NCI-H187 (cell line): ENCODE results near the gene POLA1.

ENCODE experiments used
- DNase-seq, 2 experiments: peaks; one replicate each; lab custom pipeline; 2025; lab: John Stamatoyannopoulos, UW

The POLA1 gene

GRCh38 chrX:24877854-24878650 lies 184.3 kb downstream of the POLA1 start:
- no peak for DNase-seq

- no peak for DNase-seq
These were observed 186.0 kb downstream of the POLA1 start for GRCh38 chrX:24879679-24880078.

DNA sequence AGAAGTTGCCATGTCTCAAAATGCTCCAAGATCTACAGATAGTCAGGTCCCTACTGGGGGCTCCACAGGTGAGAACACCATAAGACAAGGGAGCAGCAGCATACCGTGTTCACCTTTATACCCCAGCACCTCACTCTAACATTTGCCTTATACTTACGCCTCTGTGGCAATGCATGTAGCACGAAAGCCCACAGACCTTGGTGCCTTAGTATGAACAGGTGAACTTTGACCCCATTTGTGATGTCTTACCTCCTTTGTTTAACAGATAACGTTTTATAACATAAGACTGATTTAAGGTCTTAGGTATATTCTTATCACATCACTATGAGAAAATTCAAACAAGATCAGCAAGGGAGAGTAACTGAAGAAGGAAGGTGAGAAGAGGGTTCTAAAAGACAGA lies 193.2 kb downstream of the POLA1 start:
- no peak for DNase-seq

DNA sequence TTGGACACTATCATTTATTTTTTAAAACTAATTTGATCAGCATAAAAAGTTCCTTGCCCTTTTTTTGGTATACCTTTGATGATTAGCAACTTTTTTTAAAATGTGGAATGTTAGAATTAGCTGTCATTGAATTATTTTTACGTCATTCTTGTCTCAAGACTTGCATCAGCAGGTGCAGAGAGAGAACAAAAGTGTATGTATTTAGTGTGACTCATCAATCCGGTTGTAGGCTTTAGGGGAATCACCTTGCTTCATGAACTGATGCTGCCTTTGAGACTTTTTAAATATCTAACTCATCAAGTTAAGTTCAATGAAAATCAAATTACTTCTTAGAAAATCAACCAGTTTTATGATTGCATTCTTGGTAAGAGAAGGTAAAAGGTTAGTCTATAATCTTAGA lies 197.0 kb downstream of the POLA1 start:
- DNase-seq: no peak

DNA sequence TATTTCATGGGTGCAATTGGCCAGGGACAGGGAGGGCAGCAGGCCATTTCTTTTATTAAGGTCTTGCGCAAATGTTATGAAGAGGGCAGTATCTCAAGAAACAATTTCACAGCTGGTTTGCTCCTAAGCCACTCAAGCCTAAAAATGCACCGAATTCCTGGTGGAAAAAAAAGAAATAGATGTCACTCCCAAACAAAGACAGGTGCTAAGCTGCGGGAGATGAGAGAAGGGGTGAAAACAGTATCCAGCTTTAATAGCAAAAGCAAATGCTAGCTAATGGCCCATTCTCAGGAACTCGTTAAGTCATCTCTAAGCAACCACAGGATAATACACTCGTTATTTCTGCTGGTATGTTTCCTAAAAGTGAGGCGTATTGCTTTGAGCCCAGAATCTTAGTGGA lies 205.7 kb downstream of the POLA1 start:
- no peak for DNase-seq

DNA sequence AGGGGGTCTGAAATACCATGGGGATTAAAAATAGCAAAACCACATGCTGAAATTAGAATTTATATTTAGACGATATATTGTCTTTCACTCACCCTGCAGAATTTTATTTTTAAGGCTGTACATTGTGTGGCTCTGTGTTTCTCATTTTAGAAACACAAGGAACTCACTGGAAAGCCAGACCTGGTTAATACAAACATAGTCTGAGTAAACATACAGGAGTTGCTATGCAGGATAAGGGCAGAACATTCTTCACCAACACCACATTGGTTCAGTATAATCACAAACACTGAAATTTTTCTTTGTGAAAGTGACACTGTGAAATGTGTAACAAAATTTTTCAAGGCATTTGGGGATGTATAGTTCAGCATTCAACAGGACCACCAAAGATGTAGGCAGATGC lies 206.5 kb downstream of the POLA1 start:
- DNase-seq: no peak

- DNase-seq: no peak
These were observed 209.1 kb downstream of the POLA1 start for GRCh38 chrX:24902806-24903205.

DNA sequence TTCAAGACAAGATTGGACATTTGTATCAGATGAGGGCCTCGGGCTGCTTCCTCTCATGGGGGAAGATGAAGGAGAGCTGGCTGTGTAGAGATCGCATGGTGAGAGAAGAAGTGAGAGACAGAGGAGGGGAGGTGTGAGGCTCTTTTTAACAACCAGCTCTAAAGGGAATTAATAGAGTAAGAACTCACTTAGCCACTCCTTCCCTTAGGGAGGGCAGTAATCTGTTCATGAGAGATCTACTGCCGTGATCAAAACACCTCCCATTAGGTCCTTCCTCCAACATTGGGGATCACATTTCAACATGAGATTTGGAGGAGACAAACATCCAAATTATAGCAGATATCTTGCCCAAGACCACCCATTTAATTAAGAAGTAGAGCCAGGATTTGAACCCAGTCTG lies 225.0 kb downstream of the POLA1 start:
- no peak for DNase-seq

DNA sequence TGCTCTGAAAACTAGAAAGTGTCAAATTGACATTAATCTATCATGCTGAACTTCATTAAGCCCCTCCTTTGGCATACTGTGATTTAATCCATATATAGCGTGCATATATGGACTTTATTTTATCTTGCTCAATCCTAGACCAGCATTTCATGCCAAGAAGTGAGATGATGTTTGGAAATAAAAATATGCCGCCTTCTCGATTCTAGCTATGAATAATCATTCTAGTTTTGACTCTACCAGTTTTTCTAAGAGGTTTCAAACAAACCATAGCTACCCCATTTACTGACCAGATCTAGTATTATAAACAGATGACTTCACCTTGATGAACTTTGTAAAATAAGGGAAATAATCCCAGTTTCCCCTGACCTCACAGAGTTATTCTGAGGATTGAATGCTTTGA lies 227.1 kb downstream of the POLA1 start:
- DNase-seq: no peak

- no peak for DNase-seq
These were observed 231.7 kb downstream of the POLA1 start for GRCh38 chrX:24925430-24925829.

- no peak for DNase-seq
These were observed 233.7 kb downstream of the POLA1 start for GRCh38 chrX:24927372-24927771.

- DNase-seq: no peak
These were observed 234.4 kb downstream of the POLA1 start for GRCh38 chrX:24928114-24928513.

DNA sequence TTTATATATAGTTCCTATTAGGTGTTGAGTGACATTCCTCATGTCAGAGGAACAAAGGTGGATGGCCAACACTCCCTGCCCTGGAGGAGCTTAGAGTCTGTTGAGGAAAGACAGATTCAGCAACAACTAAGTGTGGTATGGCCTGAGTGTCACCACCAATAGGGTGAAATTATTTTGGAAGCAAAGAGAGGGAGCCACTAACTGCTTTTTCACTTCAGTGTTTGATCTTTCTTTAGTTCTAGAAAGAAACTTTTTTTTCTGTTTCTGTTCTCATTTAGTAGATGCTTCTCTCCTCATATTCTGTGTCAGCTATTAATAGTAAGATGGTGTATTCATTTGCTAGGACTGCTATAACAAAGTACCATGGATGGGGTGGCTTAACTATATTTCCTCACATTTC lies 240.6 kb downstream of the POLA1 start:
- DNase-seq: no peak

GRCh38 chrX:24945009-24945408 lies 251.3 kb downstream of the POLA1 start:
- no peak for DNase-seq

DNA sequence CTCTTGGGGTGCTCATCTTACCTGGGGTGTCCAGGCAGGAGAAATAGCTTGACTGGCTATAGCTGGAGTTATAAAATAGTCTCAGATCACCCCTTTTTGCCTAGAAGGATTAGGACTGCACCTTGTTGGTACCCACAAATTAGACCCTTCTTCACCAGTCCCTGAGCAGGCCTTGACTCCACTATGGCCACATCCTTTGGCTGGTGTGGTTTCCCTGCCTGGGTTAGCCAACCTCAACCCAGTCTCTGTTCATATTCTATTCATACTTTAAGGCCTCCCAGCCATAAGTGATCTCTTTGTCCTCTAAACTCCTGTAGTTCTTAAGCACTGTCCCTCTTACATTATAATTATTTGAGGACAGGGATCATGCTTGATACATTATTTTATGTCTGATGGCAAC lies 252.7 kb downstream of the POLA1 start:
- no peak for DNase-seq

- no peak for DNase-seq
These were observed 261.0 kb downstream of the POLA1 start for GRCh38 chrX:24954732-24955131.

DNA sequence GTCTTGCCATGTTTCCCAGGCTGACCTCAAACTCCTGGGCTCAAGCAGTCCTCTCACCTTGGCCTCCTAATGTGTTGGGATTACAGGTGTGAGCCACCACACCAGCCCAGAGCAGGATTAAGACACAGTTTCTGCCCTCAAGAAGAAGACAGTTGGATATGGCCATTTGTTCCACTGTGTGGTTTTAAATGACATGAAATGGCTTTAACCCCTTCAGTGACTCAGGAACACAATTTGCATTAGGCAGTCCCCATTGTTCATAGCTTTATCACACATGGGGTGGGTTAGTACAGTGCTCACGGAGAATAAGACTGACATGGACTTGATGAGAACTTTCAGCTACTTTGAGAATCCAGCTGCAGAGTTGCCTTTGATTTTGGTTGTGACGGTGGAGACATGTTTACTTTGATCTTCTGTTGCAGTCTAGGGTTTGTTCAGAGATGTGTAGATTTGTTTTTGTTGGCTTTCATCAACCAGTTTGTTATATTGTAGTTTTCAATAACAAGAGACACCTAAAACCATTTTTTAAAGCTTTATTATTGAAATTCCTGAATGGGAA lies 261.7 kb downstream of the POLA1 start:
- no peak for DNase-seq

GRCh38 chrX:24956828-24957227 lies 263.1 kb downstream of the POLA1 start:
- DNase-seq: no peak

- DNase-seq: no peak
These were observed 268.1 kb downstream of the POLA1 start for GRCh38 chrX:24961809-24962208.

DNA sequence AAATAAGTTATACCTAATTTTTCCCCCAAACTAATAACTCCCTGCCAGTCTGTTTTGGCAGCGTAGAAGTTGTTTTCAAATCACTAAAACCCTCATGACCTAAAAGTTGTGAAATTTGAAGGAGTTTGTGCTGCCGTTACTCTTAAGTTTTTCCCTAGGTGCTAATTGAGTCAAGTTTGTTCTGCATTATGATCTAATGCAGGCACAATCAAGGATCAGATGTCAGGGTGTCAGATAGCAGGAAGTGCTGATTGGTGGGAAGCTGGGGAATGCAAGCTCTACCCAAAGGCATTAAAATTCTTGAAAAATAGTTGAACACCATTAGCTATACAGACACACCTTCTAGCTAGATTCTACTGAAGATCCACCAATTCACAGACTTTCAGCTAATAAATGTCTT lies 270.1 kb downstream of the POLA1 start:
- no peak for DNase-seq

GRCh38 chrX:24965372-24965771 lies 271.7 kb downstream of the POLA1 start:
- DNase-seq: no peak

GRCh38 chrX:24969812-24970211 lies 276.1 kb downstream of the POLA1 start:
- no peak for DNase-seq

DNA sequence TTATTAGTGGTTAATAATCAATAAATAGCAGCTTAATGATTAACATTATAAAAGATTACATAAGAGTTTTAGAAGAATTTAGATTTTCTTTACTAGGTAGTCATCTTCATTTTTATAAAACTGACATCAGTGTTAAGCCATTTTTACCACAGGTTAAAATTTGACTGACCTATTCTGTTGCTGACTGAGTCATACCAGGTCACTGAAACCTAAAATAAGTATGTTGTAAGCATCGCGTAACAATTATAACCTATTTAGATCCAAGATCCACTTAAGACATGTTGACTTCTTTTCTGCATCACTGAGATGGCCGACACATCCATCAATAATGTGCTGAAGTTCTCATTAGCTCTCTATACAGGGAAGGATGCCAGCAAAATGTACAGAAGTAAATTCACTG lies 285.4 kb downstream of the POLA1 start:
- no peak for DNase-seq

- no peak for DNase-seq
These were observed 287.3 kb downstream of the POLA1 start for GRCh38 chrX:24981030-24981429.
